HepG2 (cell line): Measurements from ENCODE around the gene CXCL17. TPM values are rescaled to one million over a fixed set of nuclear protein-coding genes. Genes with fewer than 3 reads are reported as not detected.

Experiments
- ATAC-seq: fragments of 200-7000 bp; cut with Tn5 transposase; 3 replicates; pipeline ENCODE4 v1.9.1; 2020; ENCODE audit warnings: mild to moderate bottlenecking, moderate library complexity
- BruUV-seq: library from RNA; stranded (reverse); fragments of 400-500 nt; replicated peaks from 2 replicates; lab custom pipeline; 2021; lab: Mats Ljungman, UMichigan
- CTCF ChIA-PET: fragments of 300-600 bp; formaldehyde crosslinking; extraction: SDS; loops from one replicate; lab custom pipeline; 2021; ENCODE audit warnings: low total read pairs, inconsistent platforms, low intra/inter-chr PET ratio; lab: Yijun Ruan, JAX
- POLR2A ChIA-PET: fragments of 350-600 bp; sonication (Branson Sonifier 250); formaldehyde crosslinking; loops from one replicate; lab custom pipeline; 2020; ENCODE audit warnings: antibody characterized with exemption, inconsistent platforms; lab: Yijun Ruan, JAX
- DNase-seq: peaks from one replicate; pipeline ENCODE4 v3.0.0-alpha.2; 2015; ENCODE audit warnings: low spot score
- FAIRE-seq: peaks from 3 replicates; lab custom pipeline; 2011; peaks lifted over from hg19 to GRCh38; lab: Jason Lieb, UNC
- H2AFZ ChIP-seq: one replicate; pipeline ENCODE4 v1.6.1; 2011; ENCODE audit warnings: low read length, inconsistent platforms
- H3K27ac ChIP-seq: fragments of 300-600 bp; 3 replicates; pipeline ENCODE4 v1.8.0; 2011; ENCODE audit warnings: mixed run types, mild to moderate bottlenecking, mixed read lengths, low read length, inconsistent platforms; ENCODE audit not compliant: insufficient read depth; ENCODE audit errors: extremely low read length
- H3K27me3 ChIP-seq, 2 experiments: fragments of 200-600 bp in 1 of 2; 2 replicates in 1 of 2; 3 replicates in 1 of 2; pipeline versions ENCODE4 v1.6.0 to v1.8.0; 2011; ENCODE audit warnings: low read length in 2 of 2, mild to moderate bottlenecking in 2 of 2, moderate library complexity in 2 of 2, inconsistent platforms in 1 of 2; ENCODE audit not compliant: insufficient read depth in 2 of 2, control insufficient read depth in 1 of 2
- H3K36me3 ChIP-seq, 2 experiments: fragments of 200-600 bp in 1 of 2; replicated peaks in 1 of 2; 2 replicates in 1 of 2; 3 replicates in 1 of 2; pipeline versions ENCODE4 v1.5.1 to v1.8.0; 2011; ENCODE audit warnings: low read length in 2 of 2, inconsistent platforms in 1 of 2; ENCODE audit not compliant: insufficient read depth in 2 of 2, control insufficient read depth in 1 of 2
- H3K4me1 ChIP-seq: 2 replicates; pipeline ENCODE4 v1.5.1; 2012; ENCODE audit warnings: low read length, inconsistent platforms; ENCODE audit not compliant: insufficient read depth
- H3K4me2 ChIP-seq: 2 replicates; pipeline ENCODE4 v1.6.0; 2011; ENCODE audit warnings: low read depth, low read length, inconsistent platforms
- H3K4me3 ChIP-seq, 3 experiments: fragments of 200-600 bp in 1 of 3; sonication (generic), shearing (Covaris generic) in 1 of 3; replicated peaks in 1 of 3; 2 replicates each; pipeline ENCODE4 v1.5.1; 2011 to 2016; ENCODE audit warnings: low read length in 3 of 3, inconsistent platforms in 2 of 3, low read depth in 2 of 3, mild to moderate bottlenecking in 2 of 3, control low read depth in 1 of 3, mixed read lengths in 1 of 3; ENCODE audit not compliant: insufficient read depth in 1 of 3
- H3K79me2 ChIP-seq: one replicate; pipeline ENCODE4 v1.6.1; 2011; ENCODE audit warnings: low read length, inconsistent platforms; ENCODE audit not compliant: insufficient read depth
- H3K9ac ChIP-seq: 2 replicates; pipeline ENCODE4 v1.6.0; 2011; ENCODE audit warnings: mild to moderate bottlenecking, low read depth, low read length, inconsistent platforms; ENCODE audit not compliant: insufficient read depth
- H3K9me3 ChIP-seq: 2 replicates; pipeline ENCODE4 v1.5.1; 2012; ENCODE audit warnings: mild to moderate bottlenecking, low read length
- H4K20me1 ChIP-seq: 2 replicates; pipeline ENCODE4 v1.6.0; 2011; ENCODE audit warnings: inconsistent platforms, mild to moderate bottlenecking, low read length, moderate library complexity; ENCODE audit not compliant: insufficient read depth
- FOXP1 ChIP-seq, 2 experiments: fragments of 450-650 bp in 1 of 2; IDR thresholded peaks; 2 replicates each; pipeline ENCODE4 v1.6.1; 2017 to 2018; ENCODE audit warnings: antibody characterized with exemption in 1 of 2
- HNRNPL ChIP-seq: fragments of 200-400 bp; formaldehyde crosslinking; IDR thresholded peaks from 2 replicates; pipeline ENCODE4 v1.6.1; 2017; ENCODE audit warnings: mild to moderate bottlenecking, low read depth, low read length
- PHF8 ChIP-seq: sonication (generic); formaldehyde crosslinking; IDR thresholded peaks from 2 replicates; pipeline ENCODE4 v1.5.0; 2020; ENCODE audit warnings: missing genetic modification reagents
- SNAPC2 ChIP-seq: sonication (generic); formaldehyde crosslinking; IDR thresholded peaks from 2 replicates; pipeline ENCODE4 v1.8.1; 2022; ENCODE audit warnings: mild to moderate bottlenecking, missing genetic modification reagents
- WGBS: methylation state at CpG from one replicate; pipeline ENCODE4 v1.1.6; 2017; ENCODE audit warnings: low lambda C conversion rate; 5-methylcytosine and 5-hydroxymethylcytosine counted together
- in situ Hi-C: cut with HindIII; loops from 2 replicates; pipeline ENCODE4 v1.10.0; 2017; ENCODE audit warnings: low pct_unique_long_range_greater_than_20kb; ENCODE audit not compliant: extremely low pct_ligation_motif_present
- intact Hi-C: fragments of 100-400 bp; cut with micrococcal nuclease; formaldehyde crosslinking; loops from one replicate; pipeline ENCODE4 v1.10.0; 2022; ENCODE audit not compliant: unreplicated experiment
- polyA plus RNA-seq, 8 experiments: library from polyadenylated mRNA; depleted of rRNA in 3 of 8; stranded (reverse) in 7 of 8; unstranded in 1 of 8; fragments of >200 nt; fragmentation: Illumina TruSeq in 4 of 8; extraction: Trizol in 4 of 8; gene quantifications; 2 replicates each; pipeline versions ENCODE4 v1.2.1 to v1.2.3, GENCODE V29; 2011 to 2016; ENCODE audit warnings: low read depth in 4 of 8, missing spikeins in 1 of 8, mixed read lengths in 1 of 8; ENCODE audit not compliant: insufficient read depth in 1 of 8
- total RNA-seq, 5 experiments: library from RNA; depleted of rRNA; stranded (reverse); fragments of >200 nt; fragmentation: Illumina TruSeq; extraction: Trizol; gene quantifications; 2 replicates each; pipeline ENCODE4 v1.2.3, GENCODE V29; 2016; ENCODE audit warnings: low read depth in 1 of 5

Gene CXCL17
- total and polyA plus RNA-seq, 2 of the 13 experiments (the other 11 are each of a cell fraction or from before 2014, with no cell fraction given), result 0.12 TPM; not detected in 1

DNA sequence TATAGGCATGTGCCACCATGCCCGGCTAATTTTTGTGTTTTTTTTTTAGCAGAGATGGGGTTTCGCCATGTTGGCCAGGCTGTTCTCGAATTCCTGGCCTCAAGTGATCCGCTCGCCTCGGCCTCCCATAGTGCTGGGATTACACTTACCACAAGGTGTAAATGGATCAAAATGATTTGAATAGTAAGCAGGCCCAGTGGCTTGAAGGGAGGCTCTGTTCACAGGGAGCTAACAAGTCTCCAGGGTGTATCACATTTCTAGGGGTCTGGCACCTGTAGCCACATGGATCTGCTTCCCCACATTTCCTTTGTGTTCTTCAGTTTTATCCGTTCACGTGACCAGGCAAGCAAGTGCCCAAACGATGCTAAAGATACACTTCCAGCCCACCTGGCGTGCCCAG, 39.2 kb downstream of the CXCL17 start (continued):
- TF ChIP-seq SNAPC2 (CRISPR knock-in tag), result no peak
- TF ChIP-seq, all 625 proteins: peak for 0

- ATAC-seq (no peak), FAIRE-seq (no peak), DNase-seq (no peak)
- TF ChIP-seq PHF8 (CRISPR knock-in tag) (no peak), HNRNPL (0 out of 2 replicates have a peak, but pooled peaks have one; percentile 7), FOXP1 (IDR thresholded peaks at IDR 0.05) (no peak), FOXP1 (CRISPR knock-in tag; IDR thresholded peaks at IDR 0.05) (no peak)
- Histone ChIP-seq H3K9ac (no peak overlapping the region), H4K20me1 (no peaks in the 10 kb centered on the region), H3K27me3 (peaks cover 7 to 47% of the 10 kb centered on the region in 2 experiments), H2AFZ (no peak overlapping the region), H3K4me1 (peaks cover 24% of the 10 kb centered on the region), H3K9me3 (no peaks in the 10 kb centered on the region), H3K4me2 (no peak overlapping the region; the same call in 1 of the 2 replicates), H3K27ac (no peak overlapping the region), H3K79me2 (no peaks in the 10 kb centered on the region), H3K4me3 (no peak overlapping the region), H3K36me3 (no peaks in the 10 kb centered on the region)
- BruUV-seq, result no TSS peak
- intact Hi-C loops (loop anchor here (5.0 kb wide), 1 partner anchor 270 kb away; the partner anchor contains the start of gene POU2F2), in situ Hi-C loops (no loop called here)
- WGBS, result 61% methylated on average over 33 of the region's 34 CpGs
- POLR2A ChIA-PET, result no interaction called here
- CTCF ChIA-PET, result interaction anchor here (1.6 kb wide), 1 partner anchor 31 kb away, joined by 5 read pairs; no protein-coding TSS in a partner anchor
Observed at GRCh38 chr19:42402376-42403116, 40.2 kb downstream of the CXCL17 start.
